Naive B cell (primary cell): Measurements from ENCODE around the gene CDC26. TPM values are rescaled to one million over a fixed set of nuclear protein-coding genes. Genes with fewer than 3 reads are reported as not detected.
"Not testable (repeated sequence)": the region's sequence is repeated elsewhere in the genome, so short reads cannot be mapped to it uniquely, and the experiment has no call there.

Experiments
- ATAC-seq, 2 donors: fragments of 150-1000 bp; cut with Tn5 transposase; 2 replicates each; pipeline ENCODE4 v1.10.0; 2021; ENCODE audit warnings: low read depth in 2 of 2, mild to moderate bottlenecking in 2 of 2, moderate library complexity in 2 of 2
- DNase-seq: peaks from one replicate; pipeline ENCODE4 v3.0.0; 2022
- H3K27ac Mint-ChIP-seq, 6 donors: one replicate each; pipeline ENCODE4 v1.8.0; 2020 to 2022; ENCODE audit warnings: mild to moderate bottlenecking in 6 of 6, mixed read lengths in 6 of 6, moderate library complexity in 5 of 6, inconsistent platforms in 2 of 6
- H3K27me3 Mint-ChIP-seq, 3 donors: one replicate each; pipeline ENCODE4 v1.8.0; 2021 to 2022; ENCODE audit warnings: mixed read lengths in 3 of 3, mild to moderate bottlenecking in 1 of 3
- H3K36me3 Mint-ChIP-seq, 2 donors: one replicate each; pipeline ENCODE4 v1.8.0; 2020 to 2022; ENCODE audit warnings: mixed read lengths in 2 of 2, inconsistent platforms in 1 of 2, mild to moderate bottlenecking in 1 of 2
- H3K4me1 Mint-ChIP-seq, 3 donors: one replicate each; pipeline ENCODE4 v1.8.0; 2020 to 2022; ENCODE audit warnings: mixed read lengths in 3 of 3, inconsistent platforms in 1 of 3, mild to moderate bottlenecking in 1 of 3, moderate library complexity in 1 of 3
- H3K4me3 Mint-ChIP-seq, 8 donors: one replicate each; pipeline ENCODE4 v1.8.0; 2020 to 2022; ENCODE audit warnings: mild to moderate bottlenecking in 8 of 8, mixed read lengths in 8 of 8, moderate library complexity in 8 of 8, inconsistent platforms in 2 of 8
- H3K9me3 Mint-ChIP-seq, 7 donors: one replicate each; pipeline ENCODE4 v1.8.0; 2020 to 2022; ENCODE audit warnings: mixed read lengths in 7 of 7, mild to moderate bottlenecking in 5 of 7, inconsistent platforms in 2 of 7, moderate library complexity in 1 of 7
- polyA plus RNA-seq, 6 donors: library from polyadenylated mRNA; unstranded; fragments of 300-500 nt; fragmentation: Illumina TruSeq; gene quantifications; one replicate each; pipeline ENCODE4 v1.2.3, GENCODE V29; 2021; ENCODE audit warnings: low read depth in 6 of 6

The CDC26 gene
- polyA plus RNA-seq, 6 donors from 2014 or later: 99.0 to 184 (median 138) TPM

DNA sequence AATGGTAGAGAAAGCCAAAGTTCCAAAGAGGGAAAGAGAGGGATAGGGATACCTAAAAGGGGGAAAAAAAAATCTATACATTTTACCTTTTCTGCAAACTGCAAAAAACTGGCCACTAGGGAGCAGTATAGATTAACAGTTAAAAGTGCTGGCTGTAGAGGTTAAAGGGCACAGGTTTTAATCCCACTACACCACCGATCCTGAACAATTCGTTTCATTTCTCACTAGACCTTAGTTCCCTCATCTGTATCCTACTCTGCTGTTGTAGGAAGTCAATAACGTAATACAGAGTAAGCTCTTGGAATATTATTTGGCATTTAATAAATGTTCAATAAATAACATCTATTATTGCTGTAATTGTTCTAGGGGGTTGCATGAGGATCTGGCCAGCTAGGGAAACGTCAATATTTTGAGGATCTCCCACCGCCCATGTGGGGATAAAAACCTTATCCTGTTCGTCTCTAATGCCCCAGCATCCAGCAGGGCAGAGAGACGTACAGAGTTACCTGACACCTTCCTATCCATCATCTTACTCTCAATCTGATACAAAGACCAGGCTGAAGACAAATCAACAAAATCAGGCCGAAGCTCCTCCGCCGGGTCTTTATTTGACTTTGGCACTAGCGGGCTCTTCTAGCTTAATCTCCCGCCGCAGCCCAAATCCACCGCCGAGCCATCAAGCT, 757 bp downstream of the CDC26 start:
- peaks cover 17 to 21% of the 10 kb centered on the region in 2 donors for H3K36me3 Mint-ChIP-seq
- no peak overlapping the region for H3K4me3 Mint-ChIP-seq

GRCh38 chr9:113269871-113270270, 5.5 kb downstream of the CDC26 start:
- Mint-ChIP-seq H3K9me3 (peaks cover 0 to 2% (median 0%) of the 10 kb centered on the region in 7 donors), H3K27me3 (no peaks in the 10 kb centered on the region), H3K4me3 (no peak overlapping the region), H3K36me3 (peaks cover 18 to 21% of the 10 kb centered on the region in 2 donors), H3K4me1 (peaks cover 8 to 13% (median 13%) of the 10 kb centered on the region in 3 donors), H3K27ac (peak overlapping the region in 1 of 6 donors; percentile 12)
- DNase-seq: no peak
- no peak for ATAC-seq

More for the DNA sequence above, 757 bp downstream of the CDC26 start:
- Mint-ChIP-seq H3K27me3 (no peaks in the 10 kb centered on the region), H3K9me3 (no peaks in the 10 kb centered on the region), H3K27ac (no peak overlapping the region), H3K4me1 (peaks cover 8 to 17% (median 13%) of the 10 kb centered on the region in 3 donors)
- DNase-seq (peak; percentile 55), ATAC-seq (peak; percentile 3 to 5)

- no peak for DNase-seq
- Mint-ChIP-seq H3K27me3 (no peaks in the 10 kb centered on the region), H3K9me3 (peaks cover 0 to 2% (median 0%) of the 10 kb centered on the region in 7 donors), H3K27ac (no peak overlapping the region), H3K36me3 (peaks cover 18 to 21% of the 10 kb centered on the region in 2 donors), H3K4me3 (no peak overlapping the region), H3K4me1 (peaks cover 5 to 13% (median 13%) of the 10 kb centered on the region in 3 donors)
- ATAC-seq: no peak
Observed at GRCh38 chr9:113269355-113269754, 6.0 kb downstream of the CDC26 start.

DNA sequence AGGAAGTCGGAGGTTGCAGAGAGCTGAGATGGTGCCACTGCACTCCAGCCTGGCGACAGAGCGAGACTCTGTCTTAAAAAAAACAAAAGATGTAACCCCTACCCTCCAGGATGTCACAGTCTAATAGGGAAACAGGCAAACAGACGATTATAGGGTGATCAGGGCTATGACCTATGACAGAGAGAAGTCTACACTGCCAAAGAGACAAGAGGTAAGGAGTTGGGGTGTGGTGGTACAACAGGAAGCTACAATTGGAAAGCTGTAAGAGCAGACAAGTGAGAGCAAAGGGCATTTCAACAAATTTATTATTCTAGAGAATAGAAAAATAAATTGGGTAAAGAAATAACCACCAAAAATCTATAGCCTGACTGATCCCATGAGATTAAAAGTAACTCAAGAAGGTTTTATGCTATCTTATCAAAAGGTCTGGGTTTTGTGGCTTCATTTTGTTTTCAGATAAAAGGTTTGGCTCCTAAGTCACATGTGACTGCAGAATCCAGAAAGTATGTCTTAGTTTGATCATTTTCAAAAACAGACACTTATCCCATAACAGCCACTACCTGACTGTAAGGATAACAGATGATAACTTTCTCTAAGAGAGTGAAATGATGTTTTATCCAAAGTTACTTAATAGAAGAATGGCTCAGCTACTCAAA, 7.3 kb downstream of the CDC26 start:
- ATAC-seq: no peak
- peak overlapping the region in 2 of 6 donors; percentile 6 to 68 for H3K27ac Mint-ChIP-seq
- peaks cover 0 to 2% (median 0%) of the 10 kb centered on the region in 7 donors for H3K9me3 Mint-ChIP-seq
- DNase-seq: no peak
- H3K4me3 Mint-ChIP-seq: no peak overlapping the region
- H3K4me1 Mint-ChIP-seq: peaks cover 0 to 13% (median 13%) of the 10 kb centered on the region in 3 donors
- peaks cover 18 to 21% of the 10 kb centered on the region in 2 donors for H3K36me3 Mint-ChIP-seq
- no peaks in the 10 kb centered on the region for H3K27me3 Mint-ChIP-seq

DNA sequence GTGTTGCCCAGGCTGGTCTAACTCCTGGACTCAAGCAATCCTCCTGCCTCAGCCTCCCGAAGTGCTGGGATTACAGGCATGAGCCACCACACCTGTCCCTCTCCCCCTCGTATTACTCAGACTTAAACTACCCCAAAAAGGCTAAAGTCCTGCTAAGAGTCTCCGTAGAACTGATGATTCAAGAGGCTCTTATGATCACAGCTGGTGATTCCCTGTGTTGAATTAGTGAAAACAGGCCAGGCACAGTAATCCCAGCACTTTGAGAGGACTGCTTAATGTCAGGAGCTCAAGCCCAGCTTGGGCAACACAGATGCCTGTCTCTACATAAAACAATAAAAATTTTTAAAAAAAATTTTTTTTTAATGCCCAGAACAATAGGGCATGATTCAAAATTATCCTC, 9.2 kb downstream of the CDC26 start:
- H3K9me3 Mint-ChIP-seq: peaks cover 0 to 2% (median 0%) of the 10 kb centered on the region in 7 donors
- no peak overlapping the region for H3K27ac Mint-ChIP-seq
- no peak overlapping the region for H3K4me3 Mint-ChIP-seq
- peaks cover 17 to 18% of the 10 kb centered on the region in 2 donors for H3K36me3 Mint-ChIP-seq
- H3K4me1 Mint-ChIP-seq: peaks cover 0 to 13% (median 12%) of the 10 kb centered on the region in 3 donors
- no peaks in the 10 kb centered on the region for H3K27me3 Mint-ChIP-seq
- ATAC-seq: no peak
- DNase-seq: no peak

DNA sequence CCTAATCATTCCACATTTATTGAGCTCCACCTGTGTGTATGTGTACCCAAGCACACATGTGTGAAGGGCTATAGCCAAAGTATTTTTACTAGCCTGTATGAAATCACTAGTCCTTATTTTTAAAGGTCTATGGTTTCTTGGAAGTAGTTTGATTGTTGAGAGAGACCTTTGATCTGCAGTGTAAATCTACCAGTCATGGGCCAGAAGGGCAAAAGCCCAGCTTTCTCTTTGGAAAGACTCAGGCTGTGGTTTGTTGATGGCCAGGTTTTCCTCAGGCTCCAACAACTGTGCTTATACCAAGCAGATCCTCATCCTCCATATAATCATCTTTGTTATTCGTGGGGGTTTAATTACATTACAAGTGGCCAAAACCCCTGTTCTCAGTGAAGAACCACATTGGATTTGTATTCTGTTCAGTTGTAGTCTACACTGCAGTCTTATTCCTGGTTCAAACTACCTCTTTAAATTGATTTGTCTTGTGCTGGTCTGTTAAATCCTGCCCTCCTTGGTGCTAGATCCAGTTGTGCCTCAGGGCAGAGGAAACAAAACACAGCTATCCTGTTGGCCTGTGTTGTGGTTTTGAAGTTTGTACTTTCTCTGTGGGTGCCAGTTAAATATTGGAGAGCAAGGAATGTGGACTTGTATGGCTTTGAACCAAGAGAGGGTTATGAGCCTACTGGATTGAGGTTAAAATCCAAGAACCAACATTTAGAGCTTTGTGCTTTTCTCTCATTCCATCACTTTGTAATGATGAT, 13.3 kb downstream of the CDC26 start:
- Mint-ChIP-seq H3K27ac (no peak overlapping the region), H3K9me3 (peaks cover 0 to 2% (median 0%) of the 10 kb centered on the region in 7 donors), H3K4me3 (no peak overlapping the region), H3K4me1 (no peaks in the 10 kb centered on the region), H3K27me3 (no peaks in the 10 kb centered on the region), H3K36me3 (peaks cover 13 to 20% of the 10 kb centered on the region in 2 donors)
- ATAC-seq (no peak), DNase-seq (no peak)

DNA sequence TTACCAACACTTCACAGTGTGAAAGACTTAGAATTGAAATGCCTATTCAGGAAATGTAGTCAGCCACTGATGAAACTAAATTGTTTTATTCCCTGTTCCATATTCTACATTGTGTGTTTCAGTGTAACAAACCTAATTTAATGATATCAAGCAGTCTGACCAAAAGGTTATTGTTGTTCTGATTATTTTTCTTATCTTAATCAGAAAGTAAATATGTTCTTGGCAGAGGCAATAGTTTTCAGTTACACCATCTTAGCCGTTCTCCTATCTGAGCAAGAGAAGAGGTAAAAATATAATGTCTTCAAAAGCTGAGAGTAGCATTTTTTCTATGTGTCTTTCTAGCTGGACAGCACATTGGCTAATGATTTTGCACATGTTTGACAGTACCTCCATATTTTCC, 17.1 kb downstream of the CDC26 start:
- Mint-ChIP-seq H3K36me3 (peaks cover 13 to 15% of the 10 kb centered on the region in 2 donors), H3K9me3 (no peaks in the 10 kb centered on the region), H3K27ac (no peak overlapping the region), H3K4me1 (no peaks in the 10 kb centered on the region), H3K27me3 (no peaks in the 10 kb centered on the region), H3K4me3 (no peak overlapping the region)
- DNase-seq (no peak), ATAC-seq (no peak)

GRCh38 chr9:113257863-113258262, 17.5 kb downstream of the CDC26 start:
- no peak overlapping the region for H3K27ac Mint-ChIP-seq
- H3K27me3 Mint-ChIP-seq: no peaks in the 10 kb centered on the region
- no peak for DNase-seq
- H3K36me3 Mint-ChIP-seq: peaks cover 13 to 15% of the 10 kb centered on the region in 2 donors
- H3K4me1 Mint-ChIP-seq: no peaks in the 10 kb centered on the region
- H3K9me3 Mint-ChIP-seq: no peaks in the 10 kb centered on the region
- H3K4me3 Mint-ChIP-seq: no peak overlapping the region
- ATAC-seq: no peak

- Mint-ChIP-seq H3K9me3 (peaks cover 0 to 4% (median 0%) of the 10 kb centered on the region in 7 donors), H3K36me3 (peaks cover 13 to 15% of the 10 kb centered on the region in 2 donors), H3K27me3 (no peaks in the 10 kb centered on the region), H3K27ac (no peak overlapping the region), H3K4me1 (no peaks in the 10 kb centered on the region), H3K4me3 (no peak overlapping the region)
- ATAC-seq (no peak), DNase-seq (no peak)
Observed at GRCh38 chr9:113255438-113255837, 19.9 kb downstream of the CDC26 start.

DNA sequence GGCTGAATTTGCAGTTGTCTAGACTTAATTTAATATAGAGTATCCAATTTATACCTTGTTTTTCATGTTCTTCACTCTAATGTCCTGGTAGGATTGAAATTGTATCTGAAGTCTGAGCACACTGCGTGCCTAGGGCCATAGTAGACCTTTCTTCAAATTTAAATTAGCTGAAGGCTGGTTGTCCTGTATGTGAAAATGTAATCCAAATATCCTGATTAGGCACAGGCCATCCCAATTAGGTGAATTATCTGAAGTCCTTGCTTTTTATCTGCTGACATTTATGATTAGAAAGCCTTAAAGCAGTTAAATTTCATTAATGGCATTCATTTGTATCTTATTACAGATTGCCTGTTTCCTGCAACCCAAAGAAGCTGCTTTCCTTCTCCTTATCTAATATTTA, 20.4 kb downstream of the CDC26 start:
- Mint-ChIP-seq H3K9me3 (peaks cover 0 to 4% (median 0%) of the 10 kb centered on the region in 7 donors), H3K4me1 (no peaks in the 10 kb centered on the region), H3K4me3 (no peak overlapping the region), H3K27me3 (no peaks in the 10 kb centered on the region), H3K27ac (no peak overlapping the region), H3K36me3 (peaks cover 8 to 11% of the 10 kb centered on the region in 2 donors)
- no peak for ATAC-seq
- DNase-seq: no peak

DNA sequence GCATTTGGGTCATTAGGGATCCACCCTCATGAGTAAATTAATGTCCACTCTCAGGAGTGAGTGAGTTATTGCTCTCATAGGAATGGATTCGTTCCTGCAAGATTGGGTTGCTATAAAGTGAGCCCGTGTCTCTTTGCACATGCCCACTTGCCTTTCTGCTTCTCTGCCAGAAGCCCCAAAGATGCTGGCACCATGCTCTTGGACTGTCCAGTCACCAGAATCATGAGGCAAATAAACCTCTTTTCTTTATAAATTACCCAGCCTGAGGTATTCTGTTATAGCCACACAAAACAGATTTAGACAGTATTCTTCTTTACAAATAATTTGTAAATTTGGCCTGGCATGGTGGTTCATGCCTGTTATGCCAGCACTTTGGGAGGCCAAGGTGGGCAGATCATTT, 24.6 kb downstream of the CDC26 start:
- peaks cover 0 to 4% (median 0%) of the 10 kb centered on the region in 7 donors for H3K9me3 Mint-ChIP-seq
- H3K36me3 Mint-ChIP-seq: no peaks in the 10 kb centered on the region
- no peak for DNase-seq
- H3K4me3 Mint-ChIP-seq: no peak overlapping the region
- no peak overlapping the region for H3K27ac Mint-ChIP-seq
- no peak for ATAC-seq
- H3K27me3 Mint-ChIP-seq: no peaks in the 10 kb centered on the region
- peaks cover 0 to 5% (median 3%) of the 10 kb centered on the region in 3 donors for H3K4me1 Mint-ChIP-seq

DNA sequence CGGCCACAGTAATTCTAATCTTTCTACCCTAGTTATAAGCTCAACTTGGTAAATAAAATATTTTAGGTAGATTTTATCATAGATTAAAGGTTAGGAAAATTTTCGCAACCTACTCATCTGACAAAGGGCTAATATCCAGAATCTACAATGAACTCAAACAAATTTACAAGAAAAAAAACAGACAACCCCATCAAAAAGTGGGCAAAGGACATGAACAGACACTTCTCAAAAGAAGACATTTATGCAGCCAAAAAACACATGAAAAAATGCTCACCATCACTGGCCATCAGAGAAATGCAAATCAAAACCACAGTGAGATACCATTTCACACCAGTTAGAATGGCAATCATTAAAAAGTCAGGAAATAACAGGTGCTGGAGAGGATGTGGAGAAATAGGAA, 25.7 kb downstream of the CDC26 start:
- not testable (repeated sequence) for H3K4me3 Mint-ChIP-seq, H3K4me1 Mint-ChIP-seq, H3K27ac Mint-ChIP-seq

GRCh38 chr9:113247640-113248039, 27.7 kb downstream of the CDC26 start:
- no peak overlapping the region for H3K4me3 Mint-ChIP-seq

More for the DNA sequence above, 25.7 kb downstream of the CDC26 start:
- not testable (repeated sequence) for H3K9me3 Mint-ChIP-seq, H3K36me3 Mint-ChIP-seq, ATAC-seq, H3K27me3 Mint-ChIP-seq, DNase-seq

More at GRCh38 chr9:113247640-113248039, 27.7 kb downstream of the CDC26 start:
- Mint-ChIP-seq H3K27me3 (no peaks in the 10 kb centered on the region), H3K27ac (no peak overlapping the region), H3K9me3 (peaks cover 0 to 4% (median 0%) of the 10 kb centered on the region in 7 donors), H3K4me1 (peaks cover 1 to 12% (median 10%) of the 10 kb centered on the region in 3 donors), H3K36me3 (no peaks in the 10 kb centered on the region)
- DNase-seq: no peak
- no peak for ATAC-seq
